Sigmoid colon (tissue), 7 donors: ENCODE measurements around the gene DSCAM. TPM values are rescaled to one million over a fixed set of nuclear protein-coding genes. Genes with fewer than 3 reads are reported as not detected.

Experiments
- DNase-seq: peaks from one replicate; pipeline ENCODE4 v3.0.0-alpha.2; 2019
- H3K27ac ChIP-seq, 4 donors: fragments of 200-600 bp; sonication (generic); one replicate each; pipeline ENCODE4 v1.5.1; 2016 to 2019; ENCODE audit warnings: mild to moderate bottlenecking in 1 of 4
- H3K27me3 ChIP-seq, 3 donors: fragments of 200-600 bp; sonication (generic); one replicate each; pipeline ENCODE4 v1.5.1; 2019; ENCODE audit warnings: mild to moderate bottlenecking in 1 of 3
- H3K36me3 ChIP-seq, 4 donors: fragments of 200-600 bp; sonication (generic); one replicate each; pipeline ENCODE4 v1.5.1; 2016 to 2019
- H3K4me1 ChIP-seq, 4 donors: fragments of 200-600 bp; sonication (generic); one replicate each; pipeline ENCODE4 v1.5.1; 2017 to 2019
- H3K4me3 ChIP-seq, 4 donors: fragments of 200-600 bp; sonication (generic); one replicate each; pipeline ENCODE4 v1.5.1; 2017 to 2019; ENCODE audit warnings: mild to moderate bottlenecking in 2 of 4, moderate library complexity in 1 of 4
- H3K9me3 ChIP-seq, 4 donors: fragments of 200-600 bp in 3 of 4; sonication (generic) in 3 of 4; one replicate each; pipeline versions ENCODE4 v1.5.1 to v1.6.1; 2013 to 2019
- EP300 ChIP-seq, 4 donors: sonication (generic); formaldehyde crosslinking; IDR thresholded peaks; one replicate each; pipeline ENCODE4 v1.6.1; 2017; ENCODE audit warnings: antibody characterized with exemption in 4 of 4
- POLR2A ChIP-seq, 2 donors: fragments of 450-650 bp; IDR thresholded peaks; one replicate each; pipeline ENCODE4 v1.6.1; 2016; ENCODE audit warnings: antibody characterized with exemption in 2 of 2, mild to moderate bottlenecking in 2 of 2, moderate library complexity in 2 of 2
- POLR2AphosphoS5 ChIP-seq, 4 donors: sonication (generic); formaldehyde crosslinking; IDR thresholded peaks; one replicate each; pipeline ENCODE4 v1.6.1; 2017; ENCODE audit warnings: antibody characterized with exemption in 4 of 4
- WGBS, 2 donors: extraction: QIAGEN DNeasy Blood & Tissue Kit; methylation state at CpG; one replicate each; pipeline ENCODE4 v1.1.7; 2013; 5-methylcytosine and 5-hydroxymethylcytosine counted together
- intact Hi-C: fragments of 100-400 bp; cut with DNase I; formaldehyde crosslinking; loops from one replicate; pipeline ENCODE4 v1.15.1; 2023
- polyA plus RNA-seq, 3 donors: library from polyadenylated mRNA; stranded (reverse); fragments of 200-250 nt; gene quantifications; one replicate each; pipeline ENCODE4 v1.2.3, GENCODE V29; 2013
- total RNA-seq, 4 donors: library from RNA; depleted of rRNA; stranded (reverse); fragments of >200 nt; gene quantifications; one replicate each; pipeline ENCODE4 v1.1.0, GENCODE V29; 2016
- TF ChIP-seq, protein P1 (sequence below), 4 experiments: fragments of 450-650 bp in 3 of 4; fragments of 200-600 bp in 1 of 4; IDR thresholded peaks; one replicate each; pipeline ENCODE4 v1.5.1; 2016 to 2019; ENCODE audit warnings: antibody characterized with exemption in 4 of 4, mild to moderate bottlenecking in 3 of 4, moderate library complexity in 2 of 4
- donor health status: healthy with polysubstance abuse.
- donor health status: Bipolar disorder and iron deficiency.
- donor health status: healthy.

Gene DSCAM
- total and polyA plus RNA-seq, 7 donors = 0.17 to 0.55 (median 0.33) TPM; not detected in 2

DNA sequence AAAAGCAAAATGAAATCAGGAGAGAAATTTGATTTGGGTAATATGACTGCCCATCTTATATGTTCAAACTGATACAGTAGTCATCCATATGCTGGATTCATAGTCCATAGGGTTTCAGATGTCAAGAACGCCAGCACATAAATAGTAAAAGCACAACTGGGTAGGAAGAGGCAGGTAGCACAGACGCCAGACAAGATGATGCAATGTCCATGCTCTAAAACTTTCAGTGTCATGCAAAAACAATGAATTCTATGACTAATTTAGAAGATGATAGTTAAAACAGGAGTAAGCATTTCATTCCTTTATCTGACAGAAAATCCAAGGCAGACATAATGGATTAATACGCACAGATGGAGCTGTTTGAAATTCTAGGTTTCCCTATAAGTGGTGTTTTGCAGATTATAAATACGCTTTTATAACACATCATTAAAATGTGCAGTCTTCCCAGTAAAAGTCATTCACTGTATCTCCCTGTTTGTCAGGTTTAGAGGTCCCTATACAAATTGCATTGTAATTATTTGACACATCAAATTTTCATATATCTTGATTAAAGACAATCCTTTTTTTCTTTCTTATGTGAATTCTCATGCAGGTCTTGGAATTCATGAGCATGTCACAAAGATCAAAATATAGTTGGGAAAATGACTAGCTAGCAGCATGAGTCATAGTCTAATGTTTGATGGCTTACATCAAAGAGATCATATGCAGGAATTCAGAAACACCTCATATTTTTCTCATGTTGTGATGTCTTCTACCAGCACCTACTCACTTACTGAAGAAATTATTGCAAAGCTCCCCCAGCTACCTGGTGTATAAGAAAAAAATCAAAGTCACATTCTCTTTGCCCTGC lies 139.9 kb downstream of the DSCAM start:
- TF ChIP-seq POLR2A (IDR thresholded peaks at IDR 0.05) = no peak
- no peak for TF ChIP-seq EP300 (IDR thresholded peaks at IDR 0.05)
- TF ChIP-seq, protein P1, sequence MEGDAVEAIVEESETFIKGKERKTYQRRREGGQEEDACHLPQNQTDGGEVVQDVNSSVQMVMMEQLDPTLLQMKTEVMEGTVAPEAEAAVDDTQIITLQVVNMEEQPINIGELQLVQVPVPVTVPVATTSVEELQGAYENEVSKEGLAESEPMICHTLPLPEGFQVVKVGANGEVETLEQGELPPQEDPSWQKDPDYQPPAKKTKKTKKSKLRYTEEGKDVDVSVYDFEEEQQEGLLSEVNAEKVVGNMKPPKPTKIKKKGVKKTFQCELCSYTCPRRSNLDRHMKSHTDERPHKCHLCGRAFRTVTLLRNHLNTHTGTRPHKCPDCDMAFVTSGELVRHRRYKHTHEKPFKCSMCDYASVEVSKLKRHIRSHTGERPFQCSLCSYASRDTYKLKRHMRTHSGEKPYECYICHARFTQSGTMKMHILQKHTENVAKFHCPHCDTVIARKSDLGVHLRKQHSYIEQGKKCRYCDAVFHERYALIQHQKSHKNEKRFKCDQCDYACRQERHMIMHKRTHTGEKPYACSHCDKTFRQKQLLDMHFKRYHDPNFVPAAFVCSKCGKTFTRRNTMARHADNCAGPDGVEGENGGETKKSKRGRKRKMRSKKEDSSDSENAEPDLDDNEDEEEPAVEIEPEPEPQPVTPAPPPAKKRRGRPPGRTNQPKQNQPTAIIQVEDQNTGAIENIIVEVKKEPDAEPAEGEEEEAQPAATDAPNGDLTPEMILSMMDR (IDR thresholded peaks at IDR 0.05) = no peak
- no peak for TF ChIP-seq POLR2AphosphoS5 (IDR thresholded peaks at IDR 0.05)
- H3K4me3 ChIP-seq = no peak overlapping the region
- H3K27ac ChIP-seq = no peak overlapping the region
- no peaks in the 10 kb centered on the region for H3K36me3 ChIP-seq
- no peak for DNase-seq
- no peaks in the 10 kb centered on the region for H3K9me3 ChIP-seq
- WGBS, 2 donors = 69 to 81% methylated on average over 4 of the region's 4 CpGs
- H3K4me1 ChIP-seq = no peaks in the 10 kb centered on the region
- no peaks in the 10 kb centered on the region for H3K27me3 ChIP-seq
- intact Hi-C loops = no loop called here

DNA sequence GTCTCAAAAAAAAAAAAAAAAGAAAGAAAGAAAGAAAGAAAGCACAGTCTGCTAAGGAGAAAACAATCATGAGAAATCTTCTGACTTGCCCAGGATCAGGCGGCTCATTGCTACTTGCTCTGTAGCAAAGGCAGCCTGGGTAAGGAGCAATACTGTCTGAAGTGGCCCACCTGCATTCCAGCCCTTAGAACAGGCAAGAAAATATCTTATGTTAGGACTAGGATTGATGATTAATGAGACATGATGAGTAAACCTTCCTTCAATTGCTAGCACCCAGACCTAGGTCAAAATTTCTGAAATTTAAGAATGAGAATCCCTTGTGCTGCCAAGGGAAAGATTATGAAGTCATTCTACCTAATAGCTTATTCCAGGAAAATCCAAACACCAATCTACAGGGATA lies 140.8 kb downstream of the DSCAM start:
- Histone ChIP-seq H3K27ac (no peak overlapping the region), H3K4me1 (no peaks in the 10 kb centered on the region), H3K27me3 (no peaks in the 10 kb centered on the region), H3K4me3 (no peak overlapping the region), H3K9me3 (no peaks in the 10 kb centered on the region), H3K36me3 (no peaks in the 10 kb centered on the region)
- TF ChIP-seq EP300 (IDR thresholded peaks at IDR 0.05) (no peak), POLR2AphosphoS5 (IDR thresholded peaks at IDR 0.05) (no peak)
- DNase-seq = no peak
- intact Hi-C loops = no loop called here
- WGBS, 2 donors = 78 to 82% methylated on average over 1 of the region's 1 CpG

DNA sequence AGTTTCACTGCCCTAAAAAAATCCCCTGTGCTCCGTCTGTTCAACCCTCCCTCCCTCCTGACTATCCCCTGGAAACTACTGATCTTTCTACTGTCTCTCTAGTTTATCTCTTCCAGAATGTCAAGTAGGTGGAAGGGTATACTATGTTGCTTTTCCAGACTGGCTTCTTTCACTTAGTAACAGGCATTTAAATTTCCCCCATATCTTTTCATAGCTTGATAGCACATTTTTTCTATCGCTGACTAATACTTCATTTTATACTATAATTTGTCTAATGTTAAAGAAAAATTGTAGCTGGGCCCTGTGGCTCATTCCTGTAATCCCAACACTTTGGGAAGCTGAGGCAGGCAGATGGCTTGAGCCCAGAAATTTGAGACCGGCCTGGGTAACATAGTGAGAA lies 142.8 kb downstream of the DSCAM start:
- TF ChIP-seq, protein P1 (IDR thresholded peaks at IDR 0.05) = no peak
- TF ChIP-seq EP300 (IDR thresholded peaks at IDR 0.05) (no peak), POLR2A (IDR thresholded peaks at IDR 0.05) (no peak), POLR2AphosphoS5 (IDR thresholded peaks at IDR 0.05) (no peak)
- no peaks in the 10 kb centered on the region for H3K36me3 ChIP-seq
- H3K27me3 ChIP-seq = no peaks in the 10 kb centered on the region
- H3K27ac ChIP-seq = no peak overlapping the region
- no peaks in the 10 kb centered on the region for H3K4me1 ChIP-seq
- no peaks in the 10 kb centered on the region for H3K9me3 ChIP-seq
- no peak for DNase-seq
- intact Hi-C loops = no loop called here
- WGBS, 2 donors = 85 to 89% methylated on average over 3 of the region's 3 CpGs
- no peak overlapping the region for H3K4me3 ChIP-seq

DNA sequence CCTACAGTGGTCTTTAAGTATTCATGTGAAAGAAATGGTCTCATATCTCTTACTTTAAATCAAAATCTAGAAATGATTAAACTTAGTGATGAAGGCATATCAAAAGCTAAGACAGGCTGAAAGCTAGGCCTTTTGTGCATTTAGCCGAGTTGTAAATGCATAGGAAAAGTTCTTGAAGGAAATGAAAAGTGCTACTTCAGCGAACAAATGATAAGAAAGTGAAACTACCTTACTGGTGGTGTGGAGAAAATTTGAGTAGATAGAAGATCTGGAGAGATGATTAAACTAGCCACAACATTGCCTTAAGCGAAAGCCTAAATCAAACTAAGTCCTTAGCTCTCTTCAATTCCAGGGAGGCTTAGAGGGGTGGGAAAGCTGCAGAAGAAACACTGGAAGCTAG lies 147.6 kb downstream of the DSCAM start:
- TF ChIP-seq EP300 (IDR thresholded peaks at IDR 0.05) = no peak
- TF ChIP-seq, protein P1 (IDR thresholded peaks at IDR 0.05) = no peak
- no peak for TF ChIP-seq POLR2AphosphoS5 (IDR thresholded peaks at IDR 0.05)
- no peak for TF ChIP-seq POLR2A (IDR thresholded peaks at IDR 0.05)
- no peaks in the 10 kb centered on the region for H3K4me1 ChIP-seq
- DNase-seq = no peak
- H3K27me3 ChIP-seq = no peaks in the 10 kb centered on the region
- no peaks in the 10 kb centered on the region for H3K9me3 ChIP-seq
- no peaks in the 10 kb centered on the region for H3K36me3 ChIP-seq
- no peak overlapping the region for H3K4me3 ChIP-seq
- 81 to 86% methylated on average over 3 of the region's 3 CpGs for WGBS, 2 donors
- H3K27ac ChIP-seq = no peak overlapping the region
- intact Hi-C loops = no loop called here

DNA sequence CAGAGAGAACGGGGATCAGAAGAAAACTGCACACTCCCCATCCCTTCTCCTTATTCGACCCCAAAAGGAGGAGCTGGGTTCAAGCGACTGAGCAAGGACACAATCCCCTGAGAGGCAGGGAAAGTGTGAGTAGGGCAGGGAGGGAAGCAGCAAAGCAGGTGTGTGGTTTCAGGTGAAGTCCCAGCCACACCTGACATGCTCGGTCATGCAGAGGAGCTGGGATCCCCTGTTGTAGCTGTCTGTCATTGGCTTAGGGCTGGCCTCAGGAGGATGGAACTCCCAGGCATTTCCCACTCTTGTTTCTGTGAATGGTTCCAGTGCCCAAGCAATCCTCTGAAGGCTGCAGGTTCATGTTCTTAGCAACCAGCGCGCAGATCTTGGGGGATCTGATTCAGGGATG lies 150.7 kb downstream of the DSCAM start:
- H3K4me3 ChIP-seq = no peak overlapping the region
- no peak overlapping the region for H3K27ac ChIP-seq
- TF ChIP-seq, protein P1 (IDR thresholded peaks at IDR 0.05) = no peak
- no peak for TF ChIP-seq EP300 (IDR thresholded peaks at IDR 0.05)
- WGBS, 2 donors = 82 to 84% methylated on average over 6 of the region's 6 CpGs
- H3K9me3 ChIP-seq = no peaks in the 10 kb centered on the region
- no peaks in the 10 kb centered on the region for H3K4me1 ChIP-seq
- intact Hi-C loops = no loop called here
- no peaks in the 10 kb centered on the region for H3K36me3 ChIP-seq
- DNase-seq = no peak
- no peaks in the 10 kb centered on the region for H3K27me3 ChIP-seq
